Measurements from ENCODE around the gene HNRNPC. TPM values are rescaled to one million over a fixed set of nuclear protein-coding genes. Genes with fewer than 3 reads are reported as not detected.

The HNRNPC gene
- total RNA-seq, 4 donors from 2014 or later = 380 to 454 (median 419) TPM

GRCh38 chr14:21160061-21160610 lies 109.1 kb downstream of the HNRNPC start:
- DNase-seq = no peak
- Histone ChIP-seq H3K4me1 (no peaks in the 10 kb centered on the region), H3K4me3 (replicated peaks in 1 of 3) (no peak overlapping the region), H3K9me3 (no peaks in the 10 kb centered on the region), H3K27me3 (no peaks in the 10 kb centered on the region), H3K27ac (no peak overlapping the region), H3K36me3 (no peaks in the 10 kb centered on the region)
- WGBS, 2 donors = 70 to 80% methylated on average over 4 of the region's 4 CpGs
- intact Hi-C loops (cut with DNase I) = no loop called here
- TF ChIP-seq POLR2A (IDR thresholded peaks at IDR 0.05) = no peak
- no peak for TF ChIP-seq CTCF (IDR thresholded peaks at IDR 0.05)

Other genes starting within 250 kb of the HNRNPC start
- 100 to 1,000 TPM; 152 to 212 (median 183) TPM for gene NDRG2, start 244.4 kb downstream of the HNRNPC start, total RNA-seq
- not detected for gene TPPP2, start 239.2 kb downstream of the HNRNPC start, total RNA-seq
- not detected for gene RNASE13, start 234.6 kb downstream of the HNRNPC start, total RNA-seq
- not detected for gene RNASE7, start 227.1 kb downstream of the HNRNPC start, total RNA-seq
- not detected for gene RNASE8, start 211.6 kb downstream of the HNRNPC start, total RNA-seq
- gene ARHGEF40, start 199.1 kb downstream of the HNRNPC start, total RNA-seq = 10 to 100 TPM; 28.1 to 44.8 (median 43.4) TPM
- gene ZNF219, start 170.8 kb downstream of the HNRNPC start, total RNA-seq = 10 to 100 TPM; 53.6 to 82.7 (median 67.3) TPM
- gene TMEM253, start 168.4 kb downstream of the HNRNPC start, total RNA-seq = 1 to 10 TPM in 2 of 4 donors, under 1 TPM in 1, not detected in 1; 0.81 to 3.1 (median 2.8) TPM
- gene OR5AU1, start 113.4 kb downstream of the HNRNPC start, total RNA-seq = not detected
- gene RPGRIP1, start 10.6 kb upstream of the HNRNPC start, total RNA-seq = not detected
- gene SUPT16H, start 114.6 kb upstream of the HNRNPC start, total RNA-seq = 10 to 100 TPM; 58.4 to 87.0 (median 69.9) TPM
- 100 to 1,000 TPM in 1 of 4 donors, 10 to 100 TPM in 3; 64.1 to 102 (median 76.8) TPM for gene CHD8, start 186.7 kb upstream of the HNRNPC start, total RNA-seq
- 10 to 100 TPM; 26.8 to 66.8 (median 38.9) TPM for gene RAB2B, start 207.5 kb upstream of the HNRNPC start, total RNA-seq
- 10 to 100 TPM; 41.5 to 68.2 (median 52.7) TPM for gene TOX4, start 207.8 kb upstream of the HNRNPC start, total RNA-seq
- gene METTL3, start 241.9 kb upstream of the HNRNPC start, total RNA-seq = 10 to 100 TPM; 70.7 to 83.1 (median 75.4) TPM

Data from thyroid gland (tissue), 4 donors.